Suppressor macrophage treated with lipopolysaccharide for 4 hours (primary cell): ENCODE data around the gene ORM1.

Experiments used
- DNase-seq: peaks from one replicate; pipeline ENCODE4 v3.0.0-alpha.2; 2020

ORM1 gene

DNA sequence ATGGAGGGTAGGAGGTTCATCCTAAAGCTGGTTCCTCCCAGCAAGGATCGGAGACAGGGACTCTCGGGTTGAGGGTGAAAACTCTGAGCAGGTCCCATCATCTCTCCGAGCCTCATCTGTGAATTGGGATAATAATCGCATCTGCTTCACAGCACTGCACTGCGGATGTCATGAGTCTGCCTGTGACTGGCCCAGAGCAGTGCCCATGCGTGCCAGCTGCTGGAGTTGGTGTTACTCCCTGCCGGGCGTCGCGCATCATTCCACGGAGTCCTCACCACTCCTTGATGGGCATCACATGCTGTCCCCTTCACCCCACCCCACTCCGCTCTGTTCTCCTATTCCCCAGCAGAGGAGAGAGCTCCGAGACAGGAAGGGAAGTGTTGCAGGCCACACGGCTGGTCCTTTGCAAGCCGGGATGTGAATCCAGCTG, 35.1 kb upstream of the ORM1 start:
- no peak for DNase-seq

DNA sequence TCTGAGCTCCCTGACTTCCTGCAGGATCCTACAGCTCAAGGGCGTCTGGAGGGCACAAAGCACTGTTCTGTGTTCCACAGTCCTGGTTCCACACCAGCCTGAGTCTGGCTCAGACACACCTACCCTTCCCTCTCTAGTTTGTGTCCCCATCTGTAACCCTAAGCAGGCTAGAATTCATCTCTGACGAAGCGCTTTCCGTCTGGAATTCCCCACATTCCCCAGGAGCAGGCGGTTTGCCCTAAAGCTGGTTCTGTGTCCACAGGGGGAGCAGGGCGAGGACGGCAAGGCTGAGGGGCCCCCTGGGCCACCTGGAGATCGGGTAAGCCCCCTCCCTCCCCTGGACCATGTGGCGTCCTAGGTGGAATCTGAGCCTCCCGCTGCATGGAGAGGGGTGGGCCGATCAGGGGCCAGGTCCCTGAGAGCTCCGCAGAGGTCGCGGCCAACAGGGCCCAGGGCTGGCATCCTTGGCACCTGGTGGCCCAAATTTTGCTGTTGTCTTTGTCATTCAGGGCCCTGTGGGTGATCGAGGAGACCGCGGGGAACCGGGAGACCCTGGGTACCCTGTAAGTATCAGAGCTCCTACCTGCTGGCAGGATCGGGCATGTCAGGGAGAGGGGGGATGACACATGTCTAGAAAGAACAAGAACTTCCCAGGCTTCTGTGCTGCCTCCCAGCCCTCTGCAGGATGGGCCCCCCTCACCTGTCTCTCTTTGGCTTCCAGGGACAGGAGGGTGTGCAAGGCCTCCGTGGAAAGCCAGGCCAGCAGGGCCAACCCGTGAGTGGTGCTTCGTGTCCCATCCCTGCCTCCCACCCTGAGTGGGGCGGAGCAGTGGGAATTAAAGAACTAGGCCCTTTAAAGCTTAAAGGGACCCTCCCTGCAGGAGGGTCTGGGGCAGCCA, 34.5 kb upstream of the ORM1 start:
- DNase-seq = no peak

DNA sequence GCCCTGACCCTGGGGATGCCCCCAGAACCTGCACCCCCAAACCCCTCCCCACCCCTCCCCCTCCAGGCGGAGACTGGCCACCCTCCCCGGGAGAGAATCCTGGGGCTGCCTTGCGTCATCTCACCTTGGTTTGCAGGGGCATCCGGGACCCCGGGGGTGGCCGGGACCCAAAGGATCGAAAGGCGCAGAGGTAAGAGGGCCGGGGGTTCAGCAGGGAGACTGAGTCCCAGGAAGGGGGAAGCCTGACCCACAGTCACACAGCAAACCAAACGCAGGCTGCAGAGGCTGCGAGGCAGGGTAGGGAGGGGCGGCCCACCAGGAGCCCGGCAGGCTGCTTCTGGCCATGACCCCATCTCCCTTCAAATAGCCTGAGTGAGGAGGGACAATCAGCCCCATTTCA, 33.8 kb upstream of the ORM1 start:
- no peak for DNase-seq

DNA sequence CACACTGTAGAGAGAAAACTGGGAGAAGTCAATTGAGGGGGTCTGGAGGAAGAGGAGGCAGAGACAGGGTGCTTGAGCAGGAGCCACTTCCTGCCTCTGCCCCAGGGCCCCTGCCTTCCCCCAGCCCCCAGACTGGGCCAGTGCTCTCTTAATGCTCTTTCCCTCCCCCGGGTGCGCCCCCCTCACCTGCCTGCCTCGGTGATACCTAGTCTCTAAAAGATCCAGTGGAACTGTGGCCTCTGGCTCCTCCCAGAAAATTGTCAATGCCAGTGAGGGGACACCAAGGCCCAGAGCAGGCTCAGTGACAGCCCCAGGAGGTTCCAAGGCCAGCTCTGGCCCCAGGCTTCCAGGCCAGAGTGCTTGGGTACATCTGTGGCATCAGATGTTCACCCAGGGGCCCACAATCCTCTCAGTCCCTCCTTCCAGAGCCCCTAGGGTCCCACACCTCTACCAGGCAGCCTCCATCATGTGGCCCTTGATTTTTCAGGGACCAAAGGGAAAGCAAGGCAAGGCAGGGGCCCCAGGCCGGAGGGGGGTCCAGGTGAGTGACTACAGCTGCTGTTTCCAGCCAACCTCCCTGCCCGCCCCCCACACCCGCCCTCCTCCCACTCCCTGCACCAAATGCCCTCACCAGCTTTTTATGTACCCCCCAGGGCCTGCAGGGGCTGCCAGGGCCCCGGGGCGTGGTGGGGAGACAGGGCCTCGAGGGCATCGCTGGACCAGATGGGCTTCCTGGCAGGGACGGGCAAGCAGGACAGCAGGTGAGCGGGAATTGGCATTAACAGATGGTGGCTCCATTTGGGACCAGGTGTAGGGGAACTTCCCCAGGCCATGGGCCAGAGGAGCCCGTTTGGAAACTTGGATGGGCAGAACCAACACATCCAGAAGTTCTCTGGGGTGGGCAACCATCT, 33.1 kb upstream of the ORM1 start:
- no peak for DNase-seq

DNA sequence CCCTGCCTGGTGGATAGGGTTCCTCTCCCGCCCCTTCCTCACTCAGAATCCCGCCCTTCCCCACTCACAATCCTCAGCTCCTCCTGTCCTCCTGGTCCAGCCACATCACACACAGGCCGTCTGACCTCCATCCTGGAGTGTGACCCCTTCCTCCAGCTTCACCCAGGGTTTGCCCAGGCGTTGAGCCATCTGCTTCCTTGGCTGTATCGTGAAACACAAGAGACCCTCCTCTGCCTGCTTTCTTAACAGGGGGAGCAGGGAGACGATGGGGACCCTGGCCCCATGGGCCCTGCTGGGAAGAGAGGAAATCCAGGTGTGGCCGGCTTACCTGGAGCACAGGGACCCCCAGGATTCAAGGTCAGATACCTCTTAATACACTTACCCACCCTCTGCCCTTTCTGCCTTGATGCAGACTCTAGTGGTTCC, 32.3 kb upstream of the ORM1 start:
- DNase-seq = no peak

DNA sequence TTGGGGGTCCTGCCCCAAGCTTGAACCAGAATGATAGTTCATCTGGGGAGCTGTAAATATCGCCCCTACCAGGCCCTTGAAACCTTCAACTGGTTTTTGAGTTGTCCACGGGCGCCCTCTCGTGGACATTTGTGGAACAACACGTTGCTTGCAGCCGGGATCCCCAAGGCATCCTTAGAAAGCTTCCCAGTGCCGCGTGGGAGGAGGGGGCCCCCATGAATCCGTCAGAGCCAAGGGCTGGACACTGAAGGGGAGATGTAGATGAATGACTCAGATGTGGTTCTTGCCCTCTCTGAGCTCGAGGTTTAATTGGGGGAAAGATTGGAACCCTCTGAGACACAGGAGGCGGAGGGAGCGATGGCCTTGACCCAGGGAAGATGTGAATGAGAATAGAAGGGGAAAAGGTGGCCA, 31.8 kb upstream of the ORM1 start:
- DNase-seq = peak; percentile 70

DNA sequence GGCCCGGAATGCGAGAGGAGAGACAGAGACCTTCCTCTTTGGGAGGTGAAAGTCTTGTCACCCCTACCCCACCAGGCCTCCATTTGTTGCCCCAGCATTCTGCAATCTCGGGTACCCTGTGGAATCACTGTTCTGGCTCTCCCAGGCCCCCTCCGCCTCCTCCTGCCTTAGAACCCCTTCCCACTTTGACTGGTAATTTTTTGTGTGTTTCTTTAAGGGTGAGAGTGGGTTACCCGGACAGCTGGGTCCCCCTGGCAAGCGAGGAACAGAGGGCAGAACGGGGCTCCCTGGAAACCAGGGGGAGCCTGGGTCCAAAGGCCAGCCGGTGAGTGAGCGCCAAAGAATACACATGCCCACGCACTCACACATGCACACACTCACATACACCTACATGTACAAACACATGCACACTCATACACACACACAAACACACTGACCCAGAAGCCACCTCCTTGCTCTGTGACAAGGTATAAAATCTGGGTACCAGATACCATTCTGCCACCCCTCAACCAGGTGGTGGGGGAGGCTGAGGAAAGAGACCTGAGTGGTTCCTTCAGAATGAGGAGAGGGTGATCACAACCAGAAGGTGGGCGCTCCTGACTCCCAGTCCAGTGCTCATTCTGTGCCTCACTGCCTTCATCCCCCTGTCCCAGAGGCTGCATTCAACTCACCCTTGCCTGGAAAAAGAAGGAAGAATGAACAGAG, 30.9 kb upstream of the ORM1 start:
- no peak for DNase-seq

DNA sequence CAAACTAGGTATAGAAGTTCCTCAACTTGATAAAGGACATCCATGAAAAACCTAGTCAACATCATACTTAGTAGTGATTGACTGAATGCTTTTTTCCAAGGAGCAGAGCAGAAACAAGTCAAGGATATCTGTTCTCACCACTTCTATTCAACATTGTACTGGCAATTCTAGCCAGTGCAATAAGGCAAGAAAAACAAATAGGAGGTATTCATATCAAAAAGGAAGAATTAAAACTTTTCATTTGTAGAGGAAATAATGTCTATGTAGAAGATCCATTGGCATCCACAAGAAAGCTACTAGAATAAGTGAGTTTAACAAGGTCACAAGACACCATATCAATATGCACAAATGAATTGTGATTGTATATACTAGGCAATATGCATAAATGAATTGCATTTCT, 28.2 kb upstream of the ORM1 start:
- no peak for DNase-seq

DNA sequence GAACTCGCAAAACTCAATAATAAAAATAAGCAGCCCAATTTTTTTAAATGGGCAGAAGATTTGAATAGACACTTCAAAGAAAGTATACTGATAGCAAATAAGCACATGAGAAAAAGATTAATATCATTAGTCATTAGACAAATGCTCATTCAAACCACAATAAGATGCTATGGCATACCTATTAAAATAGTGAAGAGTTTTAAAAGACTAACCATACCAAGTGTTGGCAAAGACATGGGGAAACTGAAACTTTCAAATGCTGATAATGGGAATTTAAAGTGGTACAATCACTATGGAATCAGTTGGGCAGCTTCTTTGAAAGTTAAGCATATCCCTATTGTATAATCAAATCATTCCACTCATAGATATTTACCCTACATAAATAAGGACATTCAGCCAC, 26.6 kb upstream of the ORM1 start:
- no peak for DNase-seq

DNA sequence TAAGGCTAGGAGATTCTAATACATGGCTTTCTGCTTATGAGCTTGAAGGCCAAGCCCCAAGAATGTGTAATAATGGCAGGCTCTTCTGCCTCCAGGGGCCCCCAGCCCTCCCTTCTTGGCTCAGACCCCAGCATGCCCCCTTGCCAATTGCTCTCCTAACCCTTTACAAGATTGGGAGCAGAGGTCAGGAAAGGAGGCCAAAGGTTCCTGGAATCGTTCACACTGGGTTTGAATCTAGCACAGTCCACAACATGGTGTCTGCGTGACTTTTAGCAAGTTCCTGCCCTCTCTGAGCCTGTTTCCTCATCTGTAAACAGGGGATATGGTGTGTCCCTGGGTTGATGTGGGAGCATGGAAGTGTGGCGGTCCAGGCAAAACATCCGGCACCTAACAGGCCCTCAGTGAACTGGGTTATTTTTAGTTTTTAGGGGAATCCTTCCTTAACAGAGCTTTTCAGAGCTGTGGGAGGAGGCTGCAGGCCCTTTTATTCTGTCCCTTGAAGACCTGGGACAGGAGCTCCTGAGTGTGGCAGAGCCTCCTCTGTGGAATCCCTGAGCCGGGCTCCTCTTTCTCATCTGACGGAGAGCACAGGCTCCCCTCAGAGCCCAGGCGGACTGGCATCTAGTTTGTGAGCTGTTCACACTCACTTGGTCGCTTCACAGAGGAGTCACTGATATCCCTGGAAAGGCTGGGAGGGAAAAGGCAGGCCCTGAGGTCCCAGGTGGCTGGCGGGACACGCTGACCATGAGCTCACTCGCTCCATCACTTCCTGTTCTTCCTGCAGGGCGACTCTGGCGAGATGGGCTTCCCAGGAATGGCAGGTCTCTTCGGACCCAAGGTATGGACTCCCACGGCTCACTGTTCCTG, 23.4 kb upstream of the ORM1 start:
- DNase-seq = no peak

DNA sequence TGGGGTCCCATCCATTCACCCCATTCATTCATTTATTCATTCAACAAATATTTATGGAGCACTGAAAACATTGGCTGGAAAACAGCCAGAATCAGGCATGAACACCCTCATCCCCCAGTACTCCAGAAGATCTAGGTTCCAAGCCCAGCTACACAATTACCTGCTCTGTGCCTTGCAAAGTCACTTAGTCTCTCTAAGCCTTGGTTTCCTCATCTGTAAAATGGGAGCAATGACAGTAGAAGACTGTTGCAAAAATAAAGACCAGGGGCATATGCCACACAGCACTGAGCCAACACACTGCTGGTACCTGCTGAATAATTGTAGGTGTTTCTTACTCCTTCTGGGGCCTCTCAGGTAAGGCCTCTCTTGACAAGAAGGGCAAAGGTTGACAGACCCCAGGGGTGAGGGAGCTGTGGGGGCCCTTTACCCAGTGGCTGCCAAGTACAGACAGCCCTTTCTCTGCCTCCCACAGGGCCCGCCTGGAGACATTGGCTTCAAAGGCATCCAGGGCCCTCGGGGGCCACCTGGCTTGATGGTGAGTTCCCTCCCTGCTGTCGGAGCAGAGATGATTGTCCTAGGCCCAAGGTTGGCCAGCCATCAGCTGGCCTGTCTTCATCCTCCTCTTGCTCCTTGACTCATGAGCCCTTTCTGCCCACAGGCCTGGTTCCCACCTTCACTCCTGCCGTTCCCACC, 22.6 kb upstream of the ORM1 start:
- DNase-seq = no peak

DNA sequence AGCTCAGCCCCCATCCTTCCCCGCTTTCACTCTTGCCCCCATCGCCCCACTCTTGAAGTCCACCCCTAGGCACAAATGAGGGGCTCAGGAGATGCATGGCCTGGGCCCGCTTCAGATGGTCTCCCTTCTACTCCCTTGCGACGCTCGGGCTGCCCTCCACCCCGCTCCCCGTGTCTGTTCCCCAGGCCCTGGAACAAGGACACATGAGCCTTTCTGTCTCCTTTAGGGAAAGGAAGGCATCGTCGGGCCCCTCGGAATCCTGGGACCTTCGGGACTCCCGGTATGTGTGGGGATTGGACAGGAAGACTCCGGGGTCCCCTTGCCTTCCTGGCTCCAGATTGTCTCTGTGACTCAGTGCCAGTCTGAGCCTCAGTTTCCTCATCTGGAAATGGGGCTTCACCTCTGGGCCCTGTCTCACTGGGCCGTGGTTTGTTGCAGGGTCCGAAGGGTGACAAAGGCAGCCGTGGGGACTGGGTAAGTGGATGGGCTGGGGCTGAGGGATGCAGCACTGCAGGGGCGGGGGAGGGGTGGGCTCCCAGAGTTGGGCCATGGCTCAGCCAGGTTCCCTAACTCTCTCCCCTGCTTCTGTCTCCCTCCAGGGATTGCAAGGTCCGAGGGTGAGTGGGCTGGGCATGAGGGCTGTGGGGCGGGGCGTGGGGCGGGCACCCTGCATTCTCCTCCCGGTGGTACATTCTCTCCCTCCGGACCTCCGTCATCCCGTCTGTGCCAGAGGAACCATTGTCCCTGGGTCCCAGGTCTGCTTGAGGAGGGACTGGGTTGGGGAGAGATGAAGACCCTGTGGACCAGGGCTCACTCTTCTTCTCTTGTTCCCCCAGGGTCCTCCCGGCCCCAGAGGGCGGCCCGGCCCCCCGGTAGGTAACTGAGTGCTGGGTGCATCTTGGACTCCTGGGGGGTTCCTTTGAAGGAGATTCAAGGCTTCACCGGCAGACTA, 21.8 kb upstream of the ORM1 start:
- DNase-seq = no peak

DNA sequence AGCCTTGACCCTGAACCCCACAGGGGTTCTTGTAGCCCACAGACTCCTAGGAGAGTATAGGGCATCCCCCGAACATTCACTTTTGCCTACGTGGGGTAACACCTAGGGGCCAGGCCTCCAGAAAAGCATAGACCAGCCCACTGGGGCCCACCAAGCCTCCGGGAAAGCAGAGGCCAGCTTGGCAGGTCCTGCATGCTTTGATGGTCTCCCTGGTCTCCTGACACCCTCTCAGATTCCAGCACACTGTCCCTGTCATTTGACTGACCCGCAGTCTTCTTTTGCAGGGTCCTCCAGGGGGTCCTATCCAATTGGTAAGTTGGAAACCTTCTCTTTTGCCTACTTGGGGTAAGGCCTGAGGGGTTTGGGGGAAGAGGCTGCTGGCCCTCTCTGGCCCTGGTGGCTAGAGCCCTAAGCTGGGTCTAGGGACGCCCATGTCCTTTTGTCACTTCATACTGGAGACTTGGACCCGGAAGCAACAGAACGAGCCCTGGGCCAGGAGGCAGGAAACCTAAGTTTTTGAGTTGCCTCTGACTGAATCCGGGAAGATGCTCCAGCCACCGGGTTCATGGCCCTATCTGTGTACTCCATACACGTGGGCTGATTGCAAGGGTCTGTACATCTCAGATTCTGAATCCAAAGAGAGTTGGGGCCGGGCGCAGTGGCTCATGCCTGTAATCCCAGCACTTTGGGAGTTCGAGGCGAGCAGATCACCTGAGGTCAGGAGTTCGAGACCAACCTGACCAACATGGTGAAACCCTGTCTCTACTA, 20.9 kb upstream of the ORM1 start:
- DNase-seq = no peak

DNA sequence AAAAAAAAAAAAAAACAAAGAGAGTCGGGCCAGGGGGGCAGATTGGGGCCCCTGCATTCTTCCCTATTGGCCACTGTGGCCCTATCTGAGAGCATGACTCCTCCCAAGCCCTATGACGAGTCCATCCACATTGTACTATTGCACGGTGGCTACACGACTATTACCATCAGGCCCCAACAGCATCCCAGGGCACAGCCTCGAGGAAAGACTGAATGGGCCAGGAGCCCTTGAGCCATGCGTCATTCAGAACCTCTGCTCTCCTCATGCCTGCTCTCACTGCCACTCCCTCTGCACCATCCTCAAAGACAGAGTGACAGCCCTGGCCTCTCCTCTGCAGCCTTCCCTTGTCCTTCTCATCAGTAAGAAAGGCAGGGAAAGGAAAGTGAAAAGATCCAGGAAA, 20.2 kb upstream of the ORM1 start:
- no peak for DNase-seq

DNA sequence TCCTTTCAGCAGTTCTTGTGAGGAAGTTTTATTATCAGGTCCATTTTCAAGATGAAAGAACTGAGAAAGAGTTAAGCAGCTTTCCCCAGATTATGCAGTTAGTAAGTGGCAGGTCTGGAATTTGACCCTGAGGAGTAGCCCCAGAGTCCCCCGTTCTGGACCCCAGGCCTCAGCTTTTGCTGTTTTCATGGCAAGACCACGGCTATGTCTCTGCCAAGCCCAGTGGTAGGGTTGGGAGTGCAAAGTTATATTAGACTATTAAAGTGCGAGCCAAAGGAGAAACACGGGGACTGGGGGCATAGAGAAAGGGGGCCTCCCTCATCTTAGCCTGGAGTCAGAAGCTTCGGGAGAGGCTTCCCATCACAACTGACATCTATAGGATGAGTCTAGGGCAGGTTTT, 19.3 kb upstream of the ORM1 start:
- no peak for DNase-seq

DNA sequence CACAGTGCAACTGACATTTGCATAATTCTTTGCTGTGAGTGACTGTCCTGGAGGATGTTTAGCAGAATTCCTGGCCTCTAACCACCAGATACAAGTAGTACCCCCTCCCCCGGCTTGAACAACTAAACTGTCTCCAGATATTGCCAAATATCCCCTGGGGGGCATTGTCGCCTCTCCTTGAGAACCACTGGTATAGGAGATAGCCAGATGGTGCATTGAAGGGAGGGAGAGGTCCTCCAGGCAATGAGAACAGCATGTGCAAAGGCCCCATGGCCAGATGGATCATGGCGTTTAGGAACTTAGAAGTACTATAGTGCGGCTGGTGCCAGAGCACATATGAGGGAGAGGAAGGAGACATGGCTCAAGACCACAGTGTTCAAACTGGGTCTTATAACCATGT, 18.9 kb upstream of the ORM1 start:
- no peak for DNase-seq

DNA sequence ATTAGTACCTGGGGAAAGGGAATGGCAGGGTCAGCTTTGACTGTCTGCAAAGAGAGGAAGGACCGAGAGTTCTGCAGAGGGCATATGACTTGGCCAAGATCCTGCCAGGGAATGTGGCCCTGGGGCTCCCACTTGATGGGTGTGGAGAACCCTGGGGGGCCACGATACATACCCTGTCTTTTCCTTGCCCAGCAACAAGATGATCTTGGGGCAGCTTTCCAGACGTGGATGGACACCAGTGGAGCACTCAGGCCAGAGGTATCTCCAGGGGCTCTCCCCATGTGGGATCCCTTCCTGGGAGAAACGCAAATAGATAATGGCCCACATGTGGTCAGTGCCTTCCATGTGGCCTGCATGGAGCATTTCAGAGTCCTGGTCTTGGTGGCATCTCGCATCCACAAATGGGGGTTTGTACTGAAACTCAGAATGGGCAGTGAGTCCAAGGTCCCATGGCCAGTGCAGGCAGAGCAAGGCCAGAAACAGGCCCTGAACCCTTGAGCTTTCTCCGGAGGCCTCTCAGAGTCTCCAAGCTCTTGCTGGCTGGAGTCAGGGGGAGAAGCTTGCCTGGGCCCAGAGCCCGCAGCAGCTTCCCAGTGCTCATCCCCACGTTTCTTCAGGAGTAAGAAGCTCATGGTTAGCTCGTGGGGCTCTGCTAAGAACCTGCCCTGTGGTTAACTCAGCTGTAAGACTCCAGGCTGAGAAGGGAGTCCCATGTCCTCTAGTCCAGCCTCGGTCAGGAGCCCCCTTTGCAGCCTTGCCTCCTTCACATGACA, 18.3 kb upstream of the ORM1 start:
- DNase-seq = no peak

DNA sequence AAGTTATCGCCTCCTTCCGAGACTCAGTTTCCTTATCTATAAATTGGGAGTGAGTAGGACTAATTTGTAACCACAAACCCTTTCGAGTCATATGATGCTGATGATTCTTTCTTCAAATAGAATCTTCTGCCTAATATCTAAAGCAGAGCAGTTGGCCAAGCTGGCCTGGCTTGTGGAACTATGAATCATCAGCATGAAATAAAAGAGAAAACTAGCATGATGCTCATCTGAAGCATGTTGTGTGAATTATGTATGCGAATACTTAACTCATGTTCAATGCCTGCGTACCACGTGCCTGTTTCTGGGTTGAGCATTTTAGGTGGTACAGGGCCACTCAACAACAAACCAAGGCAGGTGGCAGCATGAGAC, 15.0 kb upstream of the ORM1 start:
- no peak for DNase-seq
